ENCODE results near the gene SLF1.

The SLF1 gene

DNA sequence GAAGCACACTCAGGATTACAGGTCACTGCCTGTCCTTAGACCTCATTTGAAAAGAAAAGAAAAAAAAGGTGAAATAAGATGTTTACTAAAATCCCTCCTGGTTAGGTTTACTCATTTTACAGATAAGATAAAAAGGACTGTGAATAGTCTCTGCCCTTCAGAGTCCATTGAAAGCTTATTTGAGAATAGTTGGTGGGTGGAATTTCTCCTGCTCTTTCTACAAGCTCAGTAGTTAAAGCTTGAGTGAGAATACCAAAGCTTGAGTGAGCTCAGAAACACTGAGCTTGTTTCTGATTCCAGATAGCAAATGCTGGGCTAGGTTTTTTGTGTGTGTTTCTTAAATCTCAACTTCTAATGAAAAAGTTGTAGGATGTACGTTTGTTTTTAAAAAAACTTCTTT, 106.7 kb downstream of the SLF1 start:
- no peak for DNase-seq

GRCh38 chr5:94731471-94731870, 113.0 kb downstream of the SLF1 start:
- DNase-seq = no peak

- no peak for DNase-seq
Observed at GRCh38 chr5:94736498-94736897, 118.0 kb downstream of the SLF1 start.

DNA sequence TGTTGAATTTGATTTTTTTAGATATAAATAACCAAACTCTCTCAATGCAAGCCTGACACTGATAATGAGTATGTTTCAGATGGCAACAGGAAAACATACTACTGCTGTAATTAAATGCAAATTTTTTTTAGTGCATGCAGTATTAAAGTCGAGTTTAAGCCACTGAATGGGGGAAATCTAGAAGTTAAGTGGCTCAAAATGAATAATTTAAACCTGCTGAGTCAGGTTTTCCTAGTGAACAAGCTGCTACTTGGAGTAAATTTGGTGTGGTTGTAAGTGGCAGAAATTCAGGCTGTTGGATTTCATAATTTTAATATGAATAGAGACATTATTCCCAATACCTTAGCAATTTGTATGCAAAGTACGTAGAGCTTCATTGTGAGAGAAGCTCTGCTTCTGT, 121.8 kb downstream of the SLF1 start:
- DNase-seq = no peak

- no peak for DNase-seq
Observed at GRCh38 chr5:94742852-94743251, 124.4 kb downstream of the SLF1 start.

DNA sequence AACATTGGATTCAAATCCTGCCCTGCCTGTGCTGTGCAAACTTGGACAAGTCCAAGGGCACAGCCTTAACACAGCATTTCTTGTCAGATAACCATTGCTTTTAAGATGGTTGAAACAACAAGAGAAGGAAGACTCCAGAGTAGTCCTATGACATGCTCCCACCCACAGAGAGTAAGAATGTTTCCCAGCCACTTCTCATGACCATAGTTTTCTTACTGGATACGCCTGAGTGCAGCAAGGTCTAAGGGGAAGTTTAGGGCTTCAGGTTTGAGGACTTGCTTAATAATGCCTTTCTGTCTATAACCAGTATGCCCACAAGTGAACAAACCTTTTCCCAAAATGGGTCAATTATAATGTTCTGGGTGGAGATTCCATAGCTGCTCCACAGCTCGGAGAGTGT, 126.4 kb downstream of the SLF1 start:
- no peak for DNase-seq

GRCh38 chr5:94745786-94746730, 127.6 kb downstream of the SLF1 start:
- no peak for DNase-seq

DNA sequence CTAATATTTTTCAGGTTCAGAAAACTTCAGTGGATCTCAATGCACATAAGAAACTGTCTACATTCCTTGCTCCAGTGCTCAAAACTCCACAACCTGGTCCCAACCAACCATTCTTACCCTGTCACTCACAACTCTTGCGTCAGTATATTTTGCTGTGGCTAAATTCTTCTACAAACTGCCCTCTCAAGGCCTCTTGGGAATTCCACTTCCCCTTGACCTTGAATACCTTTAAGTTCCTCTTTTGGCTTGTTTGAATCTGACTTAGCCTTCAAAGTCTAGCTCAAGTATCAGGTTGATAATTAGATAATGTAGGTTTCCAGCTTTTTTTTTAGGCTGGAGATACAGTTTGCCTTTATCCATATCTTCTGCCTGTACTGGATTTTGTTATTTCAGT, 128.3 kb downstream of the SLF1 start:
- DNase-seq = no peak
